Measurements from ENCODE around the gene TCF7L1. TPM values are rescaled to one million over a fixed set of nuclear protein-coding genes. Genes with fewer than 3 reads are reported as not detected.

Gene TCF7L1
- polyA plus RNA-seq, 1 of the 3 experiments (the other 2 are of a cell fraction), result 3.7 TPM

GRCh38 chr2:85334928-85335327 is 201.7 kb downstream of the TCF7L1 start:
- H3K9ac ChIP-seq, result no peak overlapping the region
- CTCF ChIA-PET, result no interaction called here
- no peak for TF ChIP-seq GABPA (IDR thresholded peaks at IDR 0.05; ENCODE audit: low read depth)
- no peak for TF ChIP-seq RCOR1 (IDR thresholded peaks at IDR 0.05; ENCODE audit: low read length)
- no peak for TF ChIP-seq MAX (IDR thresholded peaks at IDR 0.05; ENCODE audit: low read depth)
- TF ChIP-seq POLR2AphosphoS5 (IDR thresholded peaks at IDR 0.05; ENCODE audit: low read depth, low read length), result no peak
- TF ChIP-seq YY1 (IDR thresholded peaks at IDR 0.05; ENCODE audit: low read depth), result no peak
- TF ChIP-seq SIN3A (IDR thresholded peaks at IDR 0.05; ENCODE audit: borderline replicate concordance, low read depth, low read length), result no peak
- TF ChIP-seq USF2 (IDR thresholded peaks at IDR 0.05; ENCODE audit: borderline replicate concordance, low read depth, low read length), result no peak
- TF ChIP-seq, protein P1, sequence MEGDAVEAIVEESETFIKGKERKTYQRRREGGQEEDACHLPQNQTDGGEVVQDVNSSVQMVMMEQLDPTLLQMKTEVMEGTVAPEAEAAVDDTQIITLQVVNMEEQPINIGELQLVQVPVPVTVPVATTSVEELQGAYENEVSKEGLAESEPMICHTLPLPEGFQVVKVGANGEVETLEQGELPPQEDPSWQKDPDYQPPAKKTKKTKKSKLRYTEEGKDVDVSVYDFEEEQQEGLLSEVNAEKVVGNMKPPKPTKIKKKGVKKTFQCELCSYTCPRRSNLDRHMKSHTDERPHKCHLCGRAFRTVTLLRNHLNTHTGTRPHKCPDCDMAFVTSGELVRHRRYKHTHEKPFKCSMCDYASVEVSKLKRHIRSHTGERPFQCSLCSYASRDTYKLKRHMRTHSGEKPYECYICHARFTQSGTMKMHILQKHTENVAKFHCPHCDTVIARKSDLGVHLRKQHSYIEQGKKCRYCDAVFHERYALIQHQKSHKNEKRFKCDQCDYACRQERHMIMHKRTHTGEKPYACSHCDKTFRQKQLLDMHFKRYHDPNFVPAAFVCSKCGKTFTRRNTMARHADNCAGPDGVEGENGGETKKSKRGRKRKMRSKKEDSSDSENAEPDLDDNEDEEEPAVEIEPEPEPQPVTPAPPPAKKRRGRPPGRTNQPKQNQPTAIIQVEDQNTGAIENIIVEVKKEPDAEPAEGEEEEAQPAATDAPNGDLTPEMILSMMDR (IDR thresholded peaks at IDR 0.05), result no peak
- TF ChIP-seq SMC3 (IDR thresholded peaks at IDR 0.05; ENCODE audit: low read depth, low read length), result no peak

DNA sequence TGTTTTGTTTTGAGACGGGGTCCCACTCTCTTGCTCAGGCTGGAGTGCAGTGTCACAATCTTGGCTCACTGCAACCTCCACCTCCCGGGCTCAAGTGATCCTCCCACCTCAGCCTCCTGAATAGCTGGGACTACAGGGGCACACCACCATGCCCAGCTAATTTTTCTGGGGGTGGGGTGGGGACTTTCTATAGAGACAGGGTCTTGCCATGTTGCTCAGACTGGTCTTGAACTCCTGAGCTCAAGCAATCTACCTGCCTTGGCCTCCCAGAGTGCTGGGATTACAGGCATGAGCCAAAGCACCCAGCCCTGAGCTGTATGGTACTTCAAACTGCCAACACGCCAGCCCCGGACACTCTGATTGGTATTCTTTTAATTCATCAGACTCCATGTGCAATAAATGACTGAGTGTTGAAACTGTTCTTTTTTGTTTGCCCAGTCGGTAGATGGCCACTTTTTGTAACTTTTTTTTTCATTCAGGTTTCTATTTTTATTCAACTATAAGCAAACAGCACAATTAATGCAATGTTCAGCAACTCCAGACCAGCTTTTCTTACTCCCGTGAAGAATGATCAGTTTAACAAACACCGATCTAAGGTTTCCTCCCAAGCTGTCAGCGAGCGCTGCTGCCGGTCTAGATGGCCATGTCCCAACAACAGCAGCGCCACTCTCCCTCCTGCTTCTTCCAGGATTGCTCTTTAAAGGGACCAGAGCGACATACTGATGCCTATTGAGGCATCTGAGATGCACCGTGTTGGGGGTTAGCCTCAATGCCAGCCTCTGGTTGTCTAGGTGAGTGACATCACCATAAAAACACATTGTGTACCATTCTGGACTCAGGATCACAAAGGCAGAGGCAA is 207.1 kb downstream of the TCF7L1 start:
- no peaks in the 10 kb centered on the region for H3K9me2 ChIP-seq
- H3K4me1 ChIP-seq (ENCODE audit: control insufficient read depth in 1 of 2, insufficient read depth in 2 of 2, low read depth in 1 of 2, low read length in 1 of 2), result no peaks in the 10 kb centered on the region
- H3K9ac ChIP-seq, result no peak overlapping the region
- H2AFZ ChIP-seq (ENCODE audit: low read depth), result no peak overlapping the region
- H3K79me2 ChIP-seq (ENCODE audit: insufficient read depth), result no peaks in the 10 kb centered on the region
- ChIA-PET CTCF (interaction anchor here (0.8 to 1.3 kb wide), 4 partner anchors 9 to 212 kb away, joined by 3 to 5 read pairs (median 4); partner anchors contain the start of genes ELMOD3 and RETSAT), POLR2A (interaction anchor here (1.6 kb wide), 1 partner anchor 14 kb away, joined by 5 read pairs; the partner anchor contains the start of genes ELMOD3 and RETSAT)
- 52% methylated on average over 13 of the region's 13 CpGs for WGBS (ENCODE audit: low lambda C conversion rate)
- no peak overlapping the region for H3K27ac ChIP-seq (ENCODE audit: low read depth in 2 of 2, low read length in 1 of 2)
- no peak overlapping the region for H3K4me2 ChIP-seq
- no peak for TF ChIP-seq YY1 (IDR thresholded peaks at IDR 0.05; ENCODE audit: low read depth)
- TF ChIP-seq ELF1 (IDR thresholded peaks at IDR 0.05), result no peak
- TF ChIP-seq EP300 (IDR thresholded peaks at IDR 0.05; ENCODE audit: borderline replicate concordance in 1 of 2, low read depth in 1 of 2, low read length in 1 of 2), result no peak
- TF ChIP-seq RCOR1 (IDR thresholded peaks at IDR 0.05; ENCODE audit: low read length), result no peak
- no peak for TF ChIP-seq TAF1 (IDR thresholded peaks at IDR 0.05; ENCODE audit: borderline replicate concordance, low read depth, low read length)
- no peak for TF ChIP-seq GATA2 (CRISPR knock-in tag; IDR thresholded peaks at IDR 0.05)
- TF ChIP-seq, protein P1 (IDR thresholded peaks at IDR 0.05), result no peak
- TF ChIP-seq FOXM1 (IDR thresholded peaks at IDR 0.05; ENCODE audit: low read depth), result no peak
- no peak for TF ChIP-seq MEF2A (IDR thresholded peaks at IDR 0.05; ENCODE audit: borderline replicate concordance, low read depth)
- TF ChIP-seq TEAD4 (IDR thresholded peaks at IDR 0.05; ENCODE audit: borderline replicate concordance, insufficient read depth), result no peak
- no peak for TF ChIP-seq TCF12 (IDR thresholded peaks at IDR 0.05)
- no peak for TF ChIP-seq EZH2phosphoT487 (IDR thresholded peaks at IDR 0.05; ENCODE audit: borderline replicate concordance, low read depth)
- TF ChIP-seq RXRA (IDR thresholded peaks at IDR 0.05; ENCODE audit: borderline replicate concordance, low read depth), result no peak
- H3K9me3 ChIP-seq, result no peaks in the 10 kb centered on the region
- no peaks in the 10 kb centered on the region for H4K20me1 ChIP-seq (ENCODE audit: insufficient read depth)
- no peaks in the 10 kb centered on the region for H3K27me3 ChIP-seq (ENCODE audit: insufficient read depth)
- DNase-seq, result no peak
- no peaks in the 10 kb centered on the region for H3F3A ChIP-seq (replicated peaks; ENCODE audit: insufficient read depth)
- no peak overlapping the region for H3K4me3 ChIP-seq (ENCODE audit: low read depth in 2 of 2, low read length in 1 of 2)
- peaks cover 0 to 6% of the 10 kb centered on the region in 2 experiments for H3K36me3 ChIP-seq (replicated peaks in 1 of 2; ENCODE audit: control insufficient read depth in 1 of 2, insufficient read depth in 2 of 2, low read length in 1 of 2)

More at GRCh38 chr2:85334928-85335327, 201.7 kb downstream of the TCF7L1 start:
- Histone ChIP-seq H3K36me3 (replicated peaks in 1 of 2; ENCODE audit: control insufficient read depth in 1 of 2, insufficient read depth in 2 of 2, low read length in 1 of 2) (no peaks in the 10 kb centered on the region), H3K27me3 (ENCODE audit: insufficient read depth) (no peaks in the 10 kb centered on the region), H3K4me2 (no peak overlapping the region), H3K9me2 (no peaks in the 10 kb centered on the region), H3K4me1 (ENCODE audit: control insufficient read depth in 1 of 2, insufficient read depth in 2 of 2, low read depth in 1 of 2, low read length in 1 of 2) (no peaks in the 10 kb centered on the region), H3K4me3 (ENCODE audit: low read depth in 2 of 2, low read length in 1 of 2) (no peak overlapping the region), H3K9me3 (no peaks in the 10 kb centered on the region), H3K79me2 (ENCODE audit: insufficient read depth) (no peaks in the 10 kb centered on the region), H3K27ac (ENCODE audit: low read depth in 2 of 2, low read length in 1 of 2) (no peak overlapping the region), H2AFZ (ENCODE audit: low read depth) (no peak overlapping the region), H3F3A (replicated peaks; ENCODE audit: insufficient read depth) (no peaks in the 10 kb centered on the region), H4K20me1 (ENCODE audit: insufficient read depth) (no peaks in the 10 kb centered on the region)
- 47% methylated on average over 2 of the region's 2 CpGs for WGBS (ENCODE audit: low lambda C conversion rate)
- POLR2A ChIA-PET, result no interaction called here
- DNase-seq, result no peak

Measured in SK-N-SH (cell line).